ENCODE results near the gene SETD5. TPM values are rescaled to one million over a fixed set of nuclear protein-coding genes. Genes with fewer than 3 reads are reported as not detected.

Gene SETD5
- total RNA-seq, 1 donor = 52.8 TPM

GRCh38 chr3:9409981-9410854, 12.8 kb downstream of the SETD5 start:
- DNase-seq (ENCODE audit: low read depth in 2 of 3, low spot score in 2 of 3) = peak in 1 of 3 donors; percentile 28

- no peak for DNase-seq (ENCODE audit: low read depth in 2 of 3, low spot score in 2 of 3)
Observed at GRCh38 chr3:9411302-9411701, 13.9 kb downstream of the SETD5 start.

- no peak for DNase-seq (ENCODE audit: low read depth in 2 of 3, low spot score in 2 of 3)
Observed at GRCh38 chr3:9412293-9412692, 14.9 kb downstream of the SETD5 start.

- no peak for DNase-seq (ENCODE audit: low read depth in 2 of 3, low spot score in 2 of 3)
Observed at GRCh38 chr3:9414826-9415225, 17.4 kb downstream of the SETD5 start.

- no peak for DNase-seq (ENCODE audit: low read depth in 2 of 3, low spot score in 2 of 3)
Observed at GRCh38 chr3:9415485-9416138, 18.2 kb downstream of the SETD5 start.

- no peak for DNase-seq (ENCODE audit: low read depth in 2 of 3, low spot score in 2 of 3)
Observed at GRCh38 chr3:9416139-9416780, 18.8 kb downstream of the SETD5 start.

GRCh38 chr3:9420850-9421549, 23.6 kb downstream of the SETD5 start:
- no peak for DNase-seq (ENCODE audit: low read depth in 2 of 3, low spot score in 2 of 3)

GRCh38 chr3:9422712-9423424, 25.5 kb downstream of the SETD5 start:
- peak; percentile 17 to 66 (median 58) for DNase-seq (ENCODE audit: low read depth in 2 of 3, low spot score in 2 of 3)

GRCh38 chr3:9428411-9428810, 31.0 kb downstream of the SETD5 start:
- no peak for DNase-seq (ENCODE audit: low read depth in 2 of 3, low spot score in 2 of 3)

- DNase-seq (ENCODE audit: low read depth in 2 of 3, low spot score in 2 of 3) = no peak
Observed at GRCh38 chr3:9430733-9431132, 33.3 kb downstream of the SETD5 start.

GRCh38 chr3:9433627-9434521, 36.5 kb downstream of the SETD5 start:
- DNase-seq (ENCODE audit: low read depth in 2 of 3, low spot score in 2 of 3) = no peak

- DNase-seq (ENCODE audit: low read depth in 2 of 3, low spot score in 2 of 3) = no peak
Observed at GRCh38 chr3:9435316-9435715, 37.9 kb downstream of the SETD5 start.

GRCh38 chr3:9439331-9439730, 41.9 kb downstream of the SETD5 start:
- DNase-seq (ENCODE audit: low read depth in 2 of 3, low spot score in 2 of 3) = no peak

- no peak for DNase-seq (ENCODE audit: low read depth in 2 of 3, low spot score in 2 of 3)
Observed at GRCh38 chr3:9441501-9442221, 44.2 kb downstream of the SETD5 start.

- no peak for DNase-seq (ENCODE audit: low read depth in 2 of 3, low spot score in 2 of 3)
Observed at GRCh38 chr3:9448071-9448470, 50.7 kb downstream of the SETD5 start.

GRCh38 chr3:9448643-9449042, 51.2 kb downstream of the SETD5 start:
- DNase-seq (ENCODE audit: low read depth in 2 of 3, low spot score in 2 of 3) = no peak

GRCh38 chr3:9450126-9450525, 52.7 kb downstream of the SETD5 start:
- no peak for DNase-seq (ENCODE audit: low read depth in 2 of 3, low spot score in 2 of 3)

GRCh38 chr3:9450991-9451390, 53.6 kb downstream of the SETD5 start:
- no peak for DNase-seq (ENCODE audit: low read depth in 2 of 3, low spot score in 2 of 3)

GRCh38 chr3:9452417-9452816, 55.0 kb downstream of the SETD5 start:
- peak in 2 of 3 donors; percentile 5 to 33 for DNase-seq (ENCODE audit: low read depth in 2 of 3, low spot score in 2 of 3)

Data from hematopoietic multipotent progenitor cell (in vitro differentiated cells).